GM12878 (cell line): ENCODE data around the gene MYLK4. TPM values are rescaled to one million over a fixed set of nuclear protein-coding genes. Genes with fewer than 3 reads are reported as not detected.

Source experiments
- ATAC-seq: fragments of 200-7000 bp; cut with Tn5 transposase; 3 replicates; pipeline ENCODE4 v1.9.1; 2020; ENCODE audit warnings: mild to moderate bottlenecking, moderate library complexity
- BruUV-seq: library from RNA; stranded (reverse); fragments of 400-500 nt; replicated peaks from 2 replicates; lab custom pipeline; 2021; lab: Mats Ljungman, UMichigan
- CTCF ChIA-PET: fragments of 300-600 bp; sonication (Branson Sonifier 250); formaldehyde crosslinking; extraction: SDS; loops from one replicate; lab custom pipeline; 2021; ENCODE audit warnings: inconsistent platforms; lab: Yijun Ruan, JAX
- POLR2A ChIA-PET: fragments of 350-600 bp; formaldehyde crosslinking; extraction: SDS; loops from one replicate; lab custom pipeline; 2021; ENCODE audit warnings: inconsistent platforms; lab: Charles Lee
- RAD21 ChIA-PET: fragments of 300-600 bp; sonication (Branson Sonifier 250); formaldehyde crosslinking; loops from one replicate; lab custom pipeline; 2023; ENCODE audit warnings: antibody characterized with exemption; ENCODE audit not compliant: unreplicated experiment; lab: Charles Lee
- SMC1A ChIA-PET: fragments of 300-600 bp; sonication (Branson Sonifier 250); formaldehyde crosslinking; loops from one replicate; lab custom pipeline; 2023; ENCODE audit not compliant: unreplicated experiment, uncharacterized antibody; lab: Charles Lee
- DNase-seq: peaks from one replicate; pipeline ENCODE4 v3.0.0-alpha.2; 2011; ENCODE audit warnings: low read depth, low spot score
- FAIRE-seq: peaks from 3 replicates; lab custom pipeline; 2011; peaks lifted over from hg19 to GRCh38; lab: Jason Lieb, UNC
- H2AFZ ChIP-seq: 2 replicates; pipeline ENCODE4 v1.6.0; 2011; ENCODE audit warnings: low read depth, low read length, control low read depth; ENCODE audit not compliant: control insufficient read depth
- H3K27ac ChIP-seq: 2 replicates; pipeline ENCODE4 v1.5.1; 2011; ENCODE audit warnings: control low read depth; ENCODE audit not compliant: control insufficient read depth, insufficient read depth
- H3K27me3 ChIP-seq, 2 experiments: replicated peaks in 1 of 2; 2 replicates each; pipeline versions ENCODE4 v1.6.0 to v1.6.1; 2011; ENCODE audit warnings: low read length in 1 of 2; ENCODE audit not compliant: control insufficient read depth in 2 of 2, insufficient read depth in 2 of 2
- H3K36me3 ChIP-seq, 2 experiments: 2 replicates each; pipeline ENCODE4 v1.5.1; 2011; ENCODE audit warnings: low read length in 1 of 2; ENCODE audit not compliant: control insufficient read depth in 2 of 2, insufficient read depth in 2 of 2
- H3K4me1 ChIP-seq: 2 replicates; pipeline ENCODE4 v1.6.1; 2011; ENCODE audit warnings: mild to moderate bottlenecking, low read length, moderate library complexity, mixed read lengths; ENCODE audit not compliant: control insufficient read depth, insufficient read depth
- H3K4me2 ChIP-seq: 2 replicates; pipeline ENCODE4 v1.6.0; 2011; ENCODE audit warnings: control low read depth; ENCODE audit not compliant: control insufficient read depth, insufficient read depth
- H3K4me3 ChIP-seq: fragments of 200-600 bp; sonication (generic); 2 replicates; pipeline ENCODE4 v1.5.1; 2016
- H3K79me2 ChIP-seq: 2 replicates; pipeline ENCODE4 v1.6.0; 2011; ENCODE audit warnings: low read length; ENCODE audit not compliant: control insufficient read depth, insufficient read depth
- H3K9ac ChIP-seq: 2 replicates; pipeline ENCODE4 v1.8.0; 2011; ENCODE audit warnings: low read length, control low read depth, mixed read lengths; ENCODE audit not compliant: control insufficient read depth, insufficient read depth
- H3K9me3 ChIP-seq: replicated peaks from 3 replicates; pipeline ENCODE4 v1.5.1; 2011; ENCODE audit warnings: mild to moderate bottlenecking, low read length; ENCODE audit not compliant: control insufficient read depth, insufficient read depth
- H4K20me1 ChIP-seq: 2 replicates; pipeline ENCODE4 v1.6.0; 2011; ENCODE audit not compliant: control insufficient read depth, insufficient read depth
- ASH2L ChIP-seq: fragments of 300-600, 200-600 bp; sonication (generic); IDR thresholded peaks from 2 replicates; pipeline ENCODE4 v1.6.1; 2017; ENCODE audit warnings: low read depth, mild to moderate bottlenecking, borderline replicate concordance
- CEBPB ChIP-seq, 2 experiments: fragments of 150-350 bp in 1 of 2; IDR thresholded peaks; 2 replicates each; pipeline ENCODE4 v1.6.1; 2012 to 2014; ENCODE audit warnings: low read depth in 2 of 2, low read length in 2 of 2, borderline replicate concordance in 1 of 2, inconsistent platforms in 1 of 2
- EED ChIP-seq: sonication (generic); IDR thresholded peaks from 2 replicates; pipeline ENCODE4 v1.6.1; 2016; ENCODE audit warnings: antibody characterized with exemption, low read depth
- ETV6 ChIP-seq, 2 experiments: fragments of 450-650 bp in 1 of 2; IDR thresholded peaks in 1 of 2; conservative IDR thresholded peaks in 1 of 2; 2 replicates each; pipeline ENCODE4 v1.6.1; 2014; ENCODE audit warnings: antibody characterized with exemption in 1 of 2, borderline replicate concordance in 1 of 2, low read depth in 1 of 2, mild to moderate bottlenecking in 1 of 2, moderate library complexity in 1 of 2
- GABPA ChIP-seq: IDR thresholded peaks from 2 replicates; pipeline ENCODE4 v1.6.1; 2014; ENCODE audit warnings: antibody characterized with exemption, low read depth, mild to moderate bottlenecking, inconsistent platforms
- HDAC2 ChIP-seq: fragments of 200-600 bp; sonication (generic); IDR thresholded peaks from 2 replicates; pipeline ENCODE4 v1.6.1; 2017
- IKZF1 ChIP-seq: fragments of 450-650 bp; conservative IDR thresholded peaks from 2 replicates; pipeline ENCODE4 v1.6.1; 2017; ENCODE audit warnings: antibody characterized with exemption, mild to moderate bottlenecking
- JUND ChIP-seq: IDR thresholded peaks from 2 replicates; pipeline ENCODE4 v1.6.1; 2012; ENCODE audit warnings: low read depth, mild to moderate bottlenecking, low read length, improper control_type of control experiment, moderate library complexity
- MXI1 ChIP-seq: fragments of 150-350 bp; IDR thresholded peaks from 2 replicates; pipeline ENCODE4 v1.6.1; 2011; ENCODE audit warnings: low read depth, mild to moderate bottlenecking, inconsistent platforms, low read length, improper control_type of control experiment
- PML ChIP-seq: IDR thresholded peaks from 2 replicates; pipeline ENCODE4 v1.6.1; 2012; ENCODE audit warnings: low read length, inconsistent platforms
- RAD21 ChIP-seq: IDR thresholded peaks from 2 replicates; pipeline ENCODE4 v1.6.1; 2011; ENCODE audit warnings: mild to moderate bottlenecking, low read depth, low read length, moderate library complexity; ENCODE audit not compliant: insufficient read depth
- ZNF24 ChIP-seq: fragments of 450-650 bp; IDR thresholded peaks from 2 replicates; pipeline ENCODE4 v1.6.1; 2017; ENCODE audit warnings: antibody characterized with exemption, mild to moderate bottlenecking
- ZNF274 ChIP-seq: IDR thresholded peaks from one replicate; pipeline ENCODE4 v1.8.0; 2011; ENCODE audit not compliant: insufficient read length, insufficient read depth
- WGBS: methylation state at CpG from one replicate; pipeline ENCODE4 v1.1.6; 2016; ENCODE audit warnings: low lambda C conversion rate; ENCODE audit not compliant: insufficient replicate concordance, insufficient coverage; ENCODE audit errors: missing lambda C conversion rate; 5-methylcytosine and 5-hydroxymethylcytosine counted together
- in situ Hi-C: fragments of 300-500 bp; cut with MboI; formaldehyde crosslinking; loops from 9 replicates; pipeline ENCODE4 v1.14.3; 2018; ENCODE audit warnings: mixed read lengths
- intact Hi-C: fragments of 100-400 bp; cut with micrococcal nuclease; formaldehyde crosslinking; loops from one replicate; pipeline ENCODE4 v1.14.2; 2022; ENCODE audit not compliant: unreplicated experiment
- polyA plus RNA-seq, 11 experiments: library from polyadenylated mRNA; depleted of rRNA in 4 of 11; unstranded in 6 of 11; stranded (reverse) in 5 of 11; fragments of >200 nt; fragmentation: Nextera tagmentation in 4 of 11; fragmentation: Illumina TruSeq in 1 of 11; extraction: Ambion mirVana in 4 of 11; extraction: Trizol in 1 of 11; gene quantifications; 1 replicate in 1 of 11; 2 replicates in 10 of 11; pipeline versions ENCODE4 v1.2.1 to v1.2.3, GENCODE V29; 2011 to 2016; ENCODE audit warnings: inconsistent platforms in 2 of 11, missing spikeins in 2 of 11, low read depth in 1 of 11
- total RNA-seq, 4 experiments: library from RNA; depleted of rRNA in 3 of 4; stranded (reverse); fragments of >200 nt in 3 of 4; fragmentation: Illumina TruSeq in 1 of 4; extraction: Trizol in 1 of 4; gene quantifications; 2 replicates each; pipeline versions ENCODE4 v1.2.1 to v1.2.3, GENCODE V29; 2013 to 2021
- TF ChIP-seq, protein P1 (sequence below): fragments of 450-650 bp; IDR thresholded peaks from 2 replicates; pipeline ENCODE4 v1.6.1; 2017; ENCODE audit warnings: mild to moderate bottlenecking, low read depth, inconsistent platforms; ENCODE audit not compliant: poor library complexity, severe bottlenecking
- TF ChIP-seq, protein P2 (sequence below): fragments of 450-650 bp; IDR thresholded peaks from 2 replicates; pipeline ENCODE4 v1.6.1; 2017; ENCODE audit warnings: borderline replicate concordance
- TF ChIP-seq, protein P3 (sequence below): IDR thresholded peaks from 2 replicates; pipeline ENCODE4 v1.6.1; 2011; ENCODE audit warnings: low read depth, low read length, improper control_type of control experiment, borderline replicate concordance

MYLK4 gene
- total and polyA plus RNA-seq, 10 of the 15 experiments (the other 5 are each of a cell fraction or from before 2014, with no cell fraction given): under 0.01 to 0.09 (median 0.05) TPM; not detected in 1

DNA sequence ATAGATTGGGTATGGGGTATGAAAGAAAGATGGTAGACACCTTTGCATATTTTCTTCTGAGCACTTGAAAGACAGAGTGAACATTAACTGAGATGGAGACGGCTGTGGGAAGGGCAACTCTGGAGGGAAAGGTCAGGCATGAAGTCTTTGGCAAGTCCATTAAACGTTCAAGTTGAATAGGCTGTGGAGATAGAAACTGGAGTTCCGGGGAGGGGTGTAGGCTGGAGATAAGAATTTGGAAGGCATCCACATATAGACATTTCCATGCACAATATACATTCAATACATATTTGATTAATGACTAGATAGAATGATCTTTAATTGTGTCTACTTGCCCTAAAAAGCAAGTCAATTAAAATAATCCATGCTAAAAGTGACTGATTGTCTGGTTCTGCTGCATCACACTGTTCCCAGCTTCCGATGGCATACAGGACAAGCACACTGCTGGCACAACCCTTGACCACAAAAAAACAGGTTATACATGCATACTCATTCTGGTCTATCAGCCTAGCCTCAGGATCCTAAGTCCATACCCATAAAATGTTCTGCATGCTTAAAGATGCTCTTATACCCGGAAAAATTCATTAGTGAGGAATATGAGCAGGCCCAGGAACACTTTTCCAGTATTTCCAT is 1.9 kb upstream of the MYLK4 start (continued):
- TF ChIP-seq, protein P1, sequence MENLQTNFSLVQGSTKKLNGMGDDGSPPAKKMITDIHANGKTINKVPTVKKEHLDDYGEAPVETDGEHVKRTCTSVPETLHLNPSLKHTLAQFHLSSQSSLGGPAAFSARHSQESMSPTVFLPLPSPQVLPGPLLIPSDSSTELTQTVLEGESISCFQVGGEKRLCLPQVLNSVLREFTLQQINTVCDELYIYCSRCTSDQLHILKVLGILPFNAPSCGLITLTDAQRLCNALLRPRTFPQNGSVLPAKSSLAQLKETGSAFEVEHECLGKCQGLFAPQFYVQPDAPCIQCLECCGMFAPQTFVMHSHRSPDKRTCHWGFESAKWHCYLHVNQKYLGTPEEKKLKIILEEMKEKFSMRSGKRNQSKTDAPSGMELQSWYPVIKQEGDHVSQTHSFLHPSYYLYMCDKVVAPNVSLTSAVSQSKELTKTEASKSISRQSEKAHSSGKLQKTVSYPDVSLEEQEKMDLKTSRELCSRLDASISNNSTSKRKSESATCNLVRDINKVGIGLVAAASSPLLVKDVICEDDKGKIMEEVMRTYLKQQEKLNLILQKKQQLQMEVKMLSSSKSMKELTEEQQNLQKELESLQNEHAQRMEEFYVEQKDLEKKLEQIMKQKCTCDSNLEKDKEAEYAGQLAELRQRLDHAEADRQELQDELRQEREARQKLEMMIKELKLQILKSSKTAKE: no peak
- TF ChIP-seq EED: no peak
- TF ChIP-seq GABPA: no peak
- TF ChIP-seq ETV6 (conservative IDR thresholded peaks at IDR 0.05 in 1 of 2, IDR thresholded peaks at IDR 0.05 in 1 of 2; ENCODE audit: borderline replicate concordance in 1 of 2, low read depth in 1 of 2): no peak
- TF ChIP-seq, protein P2, sequence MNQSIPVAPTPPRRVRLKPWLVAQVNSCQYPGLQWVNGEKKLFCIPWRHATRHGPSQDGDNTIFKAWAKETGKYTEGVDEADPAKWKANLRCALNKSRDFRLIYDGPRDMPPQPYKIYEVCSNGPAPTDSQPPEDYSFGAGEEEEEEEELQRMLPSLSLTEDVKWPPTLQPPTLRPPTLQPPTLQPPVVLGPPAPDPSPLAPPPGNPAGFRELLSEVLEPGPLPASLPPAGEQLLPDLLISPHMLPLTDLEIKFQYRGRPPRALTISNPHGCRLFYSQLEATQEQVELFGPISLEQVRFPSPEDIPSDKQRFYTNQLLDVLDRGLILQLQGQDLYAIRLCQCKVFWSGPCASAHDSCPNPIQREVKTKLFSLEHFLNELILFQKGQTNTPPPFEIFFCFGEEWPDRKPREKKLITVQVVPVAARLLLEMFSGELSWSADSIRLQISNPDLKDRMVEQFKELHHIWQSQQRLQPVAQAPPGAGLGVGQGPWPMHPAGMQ: no peak

DNA sequence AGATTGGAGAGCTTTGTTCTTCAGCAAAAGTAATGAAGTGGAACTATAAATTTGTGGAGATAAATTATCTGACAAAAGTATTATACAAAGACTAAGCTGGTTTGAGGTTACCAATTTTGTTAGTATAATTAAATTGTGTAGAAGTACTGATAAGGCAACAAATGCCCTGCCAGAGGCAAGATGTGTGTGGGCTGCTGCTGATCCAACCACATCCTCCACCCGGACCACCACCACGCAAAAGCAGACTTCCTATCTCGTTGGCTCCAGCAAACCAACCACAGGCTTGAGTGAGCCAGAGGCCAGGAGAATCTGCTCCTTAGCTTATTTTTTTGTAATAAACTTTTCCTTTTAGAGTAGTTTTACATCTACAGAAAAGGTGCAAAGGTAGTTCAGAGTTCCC is 1.1 kb upstream of the MYLK4 start:
- no peak for FAIRE-seq
- no TSS peak for BruUV-seq
- H3K36me3 ChIP-seq: no peaks in the 10 kb centered on the region
- no peaks in the 10 kb centered on the region for H3K4me1 ChIP-seq
- H3K9me3 ChIP-seq: no peaks in the 10 kb centered on the region
- no peak for DNase-seq
- H3K27me3 ChIP-seq: peaks cover 4 to 7% of the 10 kb centered on the region in 2 experiments; a peak in 2 of 4 replicates
- ChIA-PET CTCF (interaction anchor here (0.7 to 6.2 kb wide), 7 partner anchors 8 to 1272 kb away, joined by 3 to 85 read pairs (median 23); no protein-coding TSS in a partner anchor), POLR2A (interaction anchor here (0.6 kb wide), 1 partner anchor 15 kb away, joined by 9 read pairs; no protein-coding TSS in a partner anchor), SMC1A (interaction anchor here (2.9 kb wide), 1 partner anchor 13 kb away, joined by 30 read pairs; no protein-coding TSS in a partner anchor), RAD21 (interaction anchor here (3.6 kb wide), 1 partner anchor 14 kb away, joined by 14 read pairs; no protein-coding TSS in a partner anchor)
- H3K9ac ChIP-seq: no peak overlapping the region
- in situ Hi-C loops (loop anchor here (10.0 kb wide), 1 partner anchor 1157 kb away; no protein-coding TSS in a partner anchor), intact Hi-C loops (no loop called here)
- WGBS: 2% methylated on average over 3 of the region's 3 CpGs
- no peaks in the 10 kb centered on the region for H3K79me2 ChIP-seq
- TF ChIP-seq PML: no peak
- no peak for TF ChIP-seq HDAC2
- TF ChIP-seq, protein P2: no peak
- TF ChIP-seq, protein P3, sequence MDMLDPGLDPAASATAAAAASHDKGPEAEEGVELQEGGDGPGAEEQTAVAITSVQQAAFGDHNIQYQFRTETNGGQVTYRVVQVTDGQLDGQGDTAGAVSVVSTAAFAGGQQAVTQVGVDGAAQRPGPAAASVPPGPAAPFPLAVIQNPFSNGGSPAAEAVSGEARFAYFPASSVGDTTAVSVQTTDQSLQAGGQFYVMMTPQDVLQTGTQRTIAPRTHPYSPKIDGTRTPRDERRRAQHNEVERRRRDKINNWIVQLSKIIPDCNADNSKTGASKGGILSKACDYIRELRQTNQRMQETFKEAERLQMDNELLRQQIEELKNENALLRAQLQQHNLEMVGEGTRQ: no peak
- TF ChIP-seq ZNF24: no peak
- TF ChIP-seq JUND: no peak
- no peak for TF ChIP-seq IKZF1
- no peak for TF ChIP-seq MXI1
- no peak for TF ChIP-seq ASH2L
- no peak for TF ChIP-seq CEBPB (IDR thresholded peaks at IDR 0.05; ENCODE audit: borderline replicate concordance in 1 of 2, low read depth in 2 of 2, low read length in 2 of 2)
- no peak for TF ChIP-seq ZNF274
- no peak for TF ChIP-seq RAD21
- ATAC-seq: no peak
- no peak overlapping the region for H3K4me2 ChIP-seq
- H3K27ac ChIP-seq: no peak overlapping the region
- no peak overlapping the region for H2AFZ ChIP-seq
- no peaks in the 10 kb centered on the region for H4K20me1 ChIP-seq
- no peak overlapping the region for H3K4me3 ChIP-seq
